ENCODE results near the gene LRIG1.

DNA sequence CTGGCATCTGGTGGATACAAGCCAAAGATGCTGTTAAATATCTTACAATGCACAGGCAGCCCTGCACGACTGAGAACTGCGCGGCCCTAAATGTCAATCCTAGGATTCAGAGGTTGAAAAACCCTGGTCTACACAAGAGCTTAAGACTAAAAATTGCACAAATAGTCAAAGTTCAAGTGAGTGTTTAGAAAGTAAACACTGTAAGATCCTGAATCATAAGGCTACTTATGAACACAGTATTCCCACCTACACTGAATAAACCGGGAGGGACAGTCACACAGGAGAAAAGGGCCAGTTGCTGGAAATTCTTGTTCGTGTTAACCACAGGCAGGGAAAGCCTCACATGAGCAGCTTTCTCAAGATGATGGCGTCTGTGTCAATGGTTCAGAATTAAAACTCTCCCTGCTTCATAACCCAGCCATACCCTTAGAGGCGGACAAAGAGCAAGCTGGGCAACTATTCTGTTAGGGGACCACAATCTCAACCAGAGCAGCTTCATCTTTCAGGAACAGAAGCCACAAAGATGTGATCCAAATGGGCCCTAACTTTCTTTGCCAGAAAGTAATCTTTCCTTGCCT lies 37.7 kb downstream of the LRIG1 start:
- TF ChIP-seq EP300 (IDR thresholded peaks at IDR 0.05; ENCODE audit: borderline replicate concordance): no peak
- no peak for TF ChIP-seq FOXM1 (IDR thresholded peaks at IDR 0.05; ENCODE audit: borderline replicate concordance, low read depth)
- no peak for TF ChIP-seq EGR1 (IDR thresholded peaks at IDR 0.05)
- TF ChIP-seq YY1 (IDR thresholded peaks at IDR 0.05; ENCODE audit: low read depth): no peak
- TF ChIP-seq, protein P1, sequence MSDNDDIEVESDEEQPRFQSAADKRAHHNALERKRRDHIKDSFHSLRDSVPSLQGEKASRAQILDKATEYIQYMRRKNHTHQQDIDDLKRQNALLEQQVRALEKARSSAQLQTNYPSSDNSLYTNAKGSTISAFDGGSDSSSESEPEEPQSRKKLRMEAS (IDR thresholded peaks at IDR 0.05): no peak
- no peak for TF ChIP-seq CEBPB (IDR thresholded peaks at IDR 0.05)
- no peak for TF ChIP-seq NFIC (IDR thresholded peaks at IDR 0.05)
- TF ChIP-seq, protein P2, sequence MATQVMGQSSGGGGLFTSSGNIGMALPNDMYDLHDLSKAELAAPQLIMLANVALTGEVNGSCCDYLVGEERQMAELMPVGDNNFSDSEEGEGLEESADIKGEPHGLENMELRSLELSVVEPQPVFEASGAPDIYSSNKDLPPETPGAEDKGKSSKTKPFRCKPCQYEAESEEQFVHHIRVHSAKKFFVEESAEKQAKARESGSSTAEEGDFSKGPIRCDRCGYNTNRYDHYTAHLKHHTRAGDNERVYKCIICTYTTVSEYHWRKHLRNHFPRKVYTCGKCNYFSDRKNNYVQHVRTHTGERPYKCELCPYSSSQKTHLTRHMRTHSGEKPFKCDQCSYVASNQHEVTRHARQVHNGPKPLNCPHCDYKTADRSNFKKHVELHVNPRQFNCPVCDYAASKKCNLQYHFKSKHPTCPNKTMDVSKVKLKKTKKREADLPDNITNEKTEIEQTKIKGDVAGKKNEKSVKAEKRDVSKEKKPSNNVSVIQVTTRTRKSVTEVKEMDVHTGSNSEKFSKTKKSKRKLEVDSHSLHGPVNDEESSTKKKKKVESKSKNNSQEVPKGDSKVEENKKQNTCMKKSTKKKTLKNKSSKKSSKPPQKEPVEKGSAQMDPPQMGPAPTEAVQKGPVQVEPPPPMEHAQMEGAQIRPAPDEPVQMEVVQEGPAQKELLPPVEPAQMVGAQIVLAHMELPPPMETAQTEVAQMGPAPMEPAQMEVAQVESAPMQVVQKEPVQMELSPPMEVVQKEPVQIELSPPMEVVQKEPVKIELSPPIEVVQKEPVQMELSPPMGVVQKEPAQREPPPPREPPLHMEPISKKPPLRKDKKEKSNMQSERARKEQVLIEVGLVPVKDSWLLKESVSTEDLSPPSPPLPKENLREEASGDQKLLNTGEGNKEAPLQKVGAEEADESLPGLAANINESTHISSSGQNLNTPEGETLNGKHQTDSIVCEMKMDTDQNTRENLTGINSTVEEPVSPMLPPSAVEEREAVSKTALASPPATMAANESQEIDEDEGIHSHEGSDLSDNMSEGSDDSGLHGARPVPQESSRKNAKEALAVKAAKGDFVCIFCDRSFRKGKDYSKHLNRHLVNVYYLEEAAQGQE (IDR thresholded peaks at IDR 0.05; ENCODE audit: low read depth): no peak

Data from Ishikawa (cell line).